Mucosa of rectum (tissue), 2 donors: ENCODE data around the gene BSX.

Source experiments
- H3K27ac ChIP-seq, 2 donors: one replicate each; pipeline ENCODE4 v1.7.0; 2013; ENCODE audit warnings: inconsistent platforms in 2 of 2, low read depth in 2 of 2, low read length in 2 of 2
- H3K27me3 ChIP-seq, 2 donors: one replicate each; pipeline ENCODE4 v1.7.0; 2013; ENCODE audit warnings: low read length in 2 of 2; ENCODE audit not compliant: control insufficient read depth in 2 of 2, insufficient read depth in 2 of 2
- H3K36me3 ChIP-seq, 2 donors: one replicate each; pipeline ENCODE4 v1.7.0; 2013; ENCODE audit warnings: low read length in 2 of 2; ENCODE audit not compliant: control insufficient read depth in 2 of 2, insufficient read depth in 2 of 2
- H3K4me1 ChIP-seq, 2 donors: one replicate each; pipeline ENCODE4 v1.7.0; 2013; ENCODE audit warnings: low read length in 2 of 2, mild to moderate bottlenecking in 1 of 2; ENCODE audit not compliant: control insufficient read depth in 2 of 2, insufficient read depth in 2 of 2
- H3K4me3 ChIP-seq, 2 donors: one replicate each; pipeline ENCODE4 v1.7.0; 2013; ENCODE audit warnings: low read length in 2 of 2
- H3K9ac ChIP-seq, 2 donors: one replicate each; pipeline ENCODE4 v1.7.0; 2013; ENCODE audit warnings: low read length in 2 of 2, low read depth in 1 of 2, mild to moderate bottlenecking in 1 of 2
- H3K9me3 ChIP-seq, 2 donors: one replicate each; pipeline ENCODE4 v1.7.0; 2013; ENCODE audit warnings: low read length in 2 of 2; ENCODE audit not compliant: control insufficient read depth in 2 of 2
- donor health status: healthy.
- donor health status: Normal muscosa, but diverticular disease.

The BSX gene

GRCh38 chr11:122981388-122982264 is at the start of gene BSX:
Gene BSX (minus strand): TSS chr11:122981834. CDS start chr11:122981671, 163 bp downstream.
- Histone ChIP-seq H3K4me3 (no peak within 1 kb of the TSS), H3K27me3 (peaks cover 74 to 77% of the 10 kb centered on the region in 2 donors), H3K9me3 (peaks cover 0 to 3% of the 10 kb centered on the region in 2 donors), H3K9ac (no peak within 1 kb of the TSS), H3K36me3 (no peaks in the 10 kb centered on the region), H3K27ac (no peak within 1 kb of the TSS), H3K4me1 (no peaks in the 10 kb centered on the region)

- Histone ChIP-seq H3K4me1 (no peaks in the 10 kb centered on the region), H3K9ac (no peak overlapping the region), H3K36me3 (no peaks in the 10 kb centered on the region), H3K4me3 (no peak overlapping the region), H3K27me3 (peaks cover 0 to 2% of the 10 kb centered on the region in 2 donors), H3K9me3 (no peaks in the 10 kb centered on the region), H3K27ac (no peak overlapping the region)
Measured at GRCh38 chr11:123030517-123030916, 48.9 kb upstream of the BSX start.

- Histone ChIP-seq H3K9ac (no peak overlapping the region), H3K9me3 (no peaks in the 10 kb centered on the region), H3K27ac (no peak overlapping the region), H3K4me1 (no peaks in the 10 kb centered on the region), H3K27me3 (peaks cover 0 to 4% of the 10 kb centered on the region in 2 donors), H3K4me3 (no peak overlapping the region), H3K36me3 (no peaks in the 10 kb centered on the region)
Measured at GRCh38 chr11:123020968-123021367, 39.3 kb upstream of the BSX start.

GRCh38 chr11:123018702-123019101 is 37.1 kb upstream of the BSX start:
- H3K27ac ChIP-seq, result no peak overlapping the region

DNA sequence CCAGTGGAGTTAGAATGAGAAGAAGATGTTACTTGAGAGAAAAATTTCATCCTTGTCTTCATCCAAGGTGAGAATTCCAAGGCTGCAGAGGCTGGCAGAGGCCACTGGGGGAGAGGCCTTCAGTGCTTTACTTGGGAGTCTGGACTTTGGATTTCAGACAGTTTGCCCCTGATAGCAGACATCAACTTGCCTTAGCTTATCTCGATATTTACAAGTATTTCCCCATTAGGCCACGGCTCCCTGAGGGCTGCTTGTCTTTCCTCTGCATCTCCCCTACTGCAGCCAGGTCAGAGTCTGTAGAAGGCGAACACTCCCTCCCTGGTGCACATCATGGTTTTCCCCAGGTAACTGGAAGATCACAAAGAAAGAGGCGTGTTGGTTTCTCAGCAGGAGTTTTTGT is 29.9 kb upstream of the BSX start:
- Histone ChIP-seq H3K4me1 (no peaks in the 10 kb centered on the region), H3K9ac (no peak overlapping the region), H3K9me3 (no peaks in the 10 kb centered on the region), H3K4me3 (no peak overlapping the region), H3K27me3 (no peaks in the 10 kb centered on the region), H3K27ac (no peak overlapping the region), H3K36me3 (no peaks in the 10 kb centered on the region)

More at GRCh38 chr11:123018702-123019101, 37.1 kb upstream of the BSX start:
- H3K4me3 ChIP-seq, result no peak overlapping the region
- no peaks in the 10 kb centered on the region for H3K4me1 ChIP-seq
- H3K27me3 ChIP-seq, result no peaks in the 10 kb centered on the region
- H3K36me3 ChIP-seq, result no peaks in the 10 kb centered on the region
- H3K9ac ChIP-seq, result no peak overlapping the region
- no peaks in the 10 kb centered on the region for H3K9me3 ChIP-seq

DNA sequence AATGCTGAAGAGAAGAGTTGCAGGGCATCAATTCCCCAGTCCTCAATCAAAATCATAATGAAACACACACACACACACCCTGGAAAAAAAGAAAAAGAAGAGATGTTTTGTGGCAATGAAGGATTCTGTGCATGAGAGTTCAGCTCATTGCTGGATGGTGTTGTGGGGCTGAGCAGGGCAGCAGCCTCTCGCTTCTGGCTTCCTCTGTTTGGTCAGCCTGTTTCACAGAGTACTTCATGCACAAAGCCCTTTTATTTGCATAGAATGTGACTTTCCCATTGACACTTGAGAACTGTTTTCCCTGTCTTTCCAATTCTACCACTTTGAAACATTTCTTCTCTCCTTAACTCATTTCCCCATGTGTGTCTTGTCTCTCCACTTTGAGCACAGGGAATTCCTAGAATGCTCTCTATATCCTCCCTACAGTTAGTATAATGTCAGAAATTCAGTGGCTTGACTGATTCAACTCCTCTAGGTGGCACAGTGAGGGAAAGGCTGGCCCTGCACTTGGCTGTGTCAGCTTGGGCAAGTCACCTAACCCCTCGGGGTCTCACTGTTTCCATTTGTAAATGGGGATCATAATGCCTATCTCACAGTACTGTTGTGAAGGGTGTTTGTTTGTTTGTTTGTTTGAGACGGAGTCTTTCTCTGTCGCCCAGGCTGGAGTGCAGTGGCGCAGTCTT is 25.4 kb upstream of the BSX start:
- Histone ChIP-seq H3K4me1 (no peaks in the 10 kb centered on the region), H3K27ac (no peak overlapping the region), H3K4me3 (no peak overlapping the region), H3K36me3 (no peaks in the 10 kb centered on the region), H3K9me3 (no peaks in the 10 kb centered on the region), H3K27me3 (no peaks in the 10 kb centered on the region), H3K9ac (no peak overlapping the region)

GRCh38 chr11:123000721-123001120 is 19.1 kb upstream of the BSX start:
- Histone ChIP-seq H3K9ac (no peak overlapping the region), H3K27me3 (no peaks in the 10 kb centered on the region), H3K4me1 (no peaks in the 10 kb centered on the region), H3K9me3 (no peaks in the 10 kb centered on the region), H3K36me3 (no peaks in the 10 kb centered on the region), H3K27ac (no peak overlapping the region), H3K4me3 (no peak overlapping the region)

- Histone ChIP-seq H3K9me3 (no peaks in the 10 kb centered on the region), H3K4me1 (no peaks in the 10 kb centered on the region), H3K9ac (no peak overlapping the region), H3K27ac (no peak overlapping the region), H3K36me3 (no peaks in the 10 kb centered on the region), H3K27me3 (no peaks in the 10 kb centered on the region), H3K4me3 (no peak overlapping the region)
Measured at GRCh38 chr11:122998727-122999366, 17.2 kb upstream of the BSX start.

DNA sequence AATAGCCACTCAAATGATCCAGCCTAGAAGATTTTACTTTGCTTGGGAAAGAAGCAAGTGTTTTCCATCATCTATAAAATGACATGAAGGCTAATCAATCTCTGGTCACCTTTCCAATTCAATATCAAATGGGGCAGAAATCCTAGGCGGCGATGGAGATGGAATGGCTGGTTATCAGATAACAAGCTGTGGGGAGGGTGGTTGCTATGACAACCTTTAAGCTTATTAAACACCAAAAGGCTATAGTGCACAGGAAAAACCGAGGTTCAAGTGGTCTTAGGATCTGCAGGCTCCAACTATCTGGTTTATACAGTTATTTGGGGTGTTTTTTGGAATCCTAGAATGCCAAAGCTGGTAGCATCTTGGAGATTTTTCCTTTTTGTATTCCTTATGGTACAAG is 13.9 kb upstream of the BSX start:
- no peaks in the 10 kb centered on the region for H3K36me3 ChIP-seq
- no peaks in the 10 kb centered on the region for H3K9me3 ChIP-seq
- H3K27me3 ChIP-seq, result no peaks in the 10 kb centered on the region
- no peak overlapping the region for H3K9ac ChIP-seq
- H3K4me1 ChIP-seq, result no peaks in the 10 kb centered on the region
- no peak overlapping the region for H3K27ac ChIP-seq
- no peak overlapping the region for H3K4me3 ChIP-seq
